Measurements from ENCODE around the gene MUC15.

- TF ChIP-seq POLR2A (IDR thresholded peaks at IDR 0.05; ENCODE audit: low read depth, low read length) (no peak), POLR2AphosphoS5 (IDR thresholded peaks at IDR 0.05; ENCODE audit: low read depth, low read length) (no peak)
Measured at GRCh38 chr11:26569646-26570045, 2.4 kb downstream of the MUC15 start.
